ENCODE data around the gene GALE. TPM values are rescaled to one million over a fixed set of nuclear protein-coding genes. Genes with fewer than 3 reads are reported as not detected.

The GALE gene
- total and polyA plus RNA-seq, 2 of the 4 experiments (the other 2 are of a cell fraction), result 31.7 to 39.9 TPM

GRCh38 chr1:23793018-23793781 is 7.4 kb downstream of the GALE start:
- Histone ChIP-seq H3K9ac (ENCODE audit: low read depth, low read length) (no peak overlapping the region), H2BK5ac (ENCODE audit: low read depth, low read length, poor library complexity, severe bottlenecking) (no peak overlapping the region), H3K14ac (replicated peaks; ENCODE audit: low read depth, low read length) (no peak overlapping the region), H4K91ac (ENCODE audit: insufficient read depth, low read depth, low read length) (no peak overlapping the region), H3K36me3 (ENCODE audit: control insufficient read depth, insufficient read depth, low read length) (peaks cover 28% of the 10 kb centered on the region), H2BK120ac (ENCODE audit: low read depth, low read length) (no peak overlapping the region), H3K23ac (ENCODE audit: low read depth, low read length) (peak overlapping the region; percentile 43; the same call in 1 of the 2 replicates), H3K4me3 (ENCODE audit: insufficient read depth, low read depth, low read length) (no peak overlapping the region), H4K8ac (ENCODE audit: low read depth in 2 of 2, low read length in 2 of 2) (no peak overlapping the region), H3K27me3 (ENCODE audit: control insufficient read depth, insufficient read depth, low read length) (no peaks in the 10 kb centered on the region), H2BK15ac (ENCODE audit: low read depth, low read length) (no peak overlapping the region), H3K4me1 (ENCODE audit: control insufficient read depth, insufficient read depth, low read length) (peaks cover 14% of the 10 kb centered on the region), H3K9me1 (ENCODE audit: insufficient read depth, low read length) (peaks cover 9% of the 10 kb centered on the region), H2AK5ac (ENCODE audit: low read depth, low read length) (no peak overlapping the region), H2AFZ (replicated peaks; ENCODE audit: low read length, poor library complexity) (no peak overlapping the region), H3K9me3 (ENCODE audit: control insufficient read depth, insufficient read depth, low read length) (no peaks in the 10 kb centered on the region), H3K56ac (ENCODE audit: extremely low read depth, insufficient read depth, low read length) (no peak overlapping the region), H3K4ac (ENCODE audit: low read depth, low read length) (no peak overlapping the region), H3K4me2 (ENCODE audit: low read depth, low read length) (no peak overlapping the region), H4K5ac (ENCODE audit: low read depth, low read length) (no peak overlapping the region), H2BK20ac (ENCODE audit: low read depth, low read length) (no peak overlapping the region), H3K18ac (ENCODE audit: low read depth, low read length) (no peak overlapping the region), H2AK9ac (replicated peaks; ENCODE audit: low read depth, low read length, poor library complexity) (peak overlapping the region; percentile 34), H4K20me1 (ENCODE audit: insufficient read depth, low read length) (peaks cover 13% of the 10 kb centered on the region; the same call in 1 of the 2 replicates), H3K79me1 (ENCODE audit: low read depth in 1 of 2, low read length in 2 of 2) (peaks cover 5 to 45% of the 10 kb centered on the region in 2 experiments; a peak in 3 of 4 replicates), H3K27ac (ENCODE audit: insufficient read depth, low read length) (no peak overlapping the region)
- ChIA-PET POLR2A (ENCODE audit: unreplicated experiment) (no interaction called here), CTCF (no interaction called here)
- intact Hi-C loops (cut with micrococcal nuclease), result no loop called here
- 84% methylated on average over 4 of the region's 16 CpGs; no CpG with 5 or more reads in 1 of the 2 experiments for WGBS, 2 experiments (ENCODE audit: extremely low coverage in 2 of 2, insufficient read length in 1 of 2)
- ATAC-seq (ENCODE audit: low read depth), result no peak
- dilution Hi-C loops (cut with HindIII; ENCODE audit: low sequenced_read_pairs, unreplicated experiment), result no loop called here
- in situ Hi-C loops (cut with MboI; ENCODE audit: low sequenced_read_pairs), result no loop called here
- no TSS peak for BruUV-seq (replicated peaks)
- TF ChIP-seq, protein P1, sequence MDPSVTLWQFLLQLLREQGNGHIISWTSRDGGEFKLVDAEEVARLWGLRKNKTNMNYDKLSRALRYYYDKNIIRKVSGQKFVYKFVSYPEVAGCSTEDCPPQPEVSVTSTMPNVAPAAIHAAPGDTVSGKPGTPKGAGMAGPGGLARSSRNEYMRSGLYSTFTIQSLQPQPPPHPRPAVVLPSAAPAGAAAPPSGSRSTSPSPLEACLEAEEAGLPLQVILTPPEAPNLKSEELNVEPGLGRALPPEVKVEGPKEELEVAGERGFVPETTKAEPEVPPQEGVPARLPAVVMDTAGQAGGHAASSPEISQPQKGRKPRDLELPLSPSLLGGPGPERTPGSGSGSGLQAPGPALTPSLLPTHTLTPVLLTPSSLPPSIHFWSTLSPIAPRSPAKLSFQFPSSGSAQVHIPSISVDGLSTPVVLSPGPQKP (IDR thresholded peaks at IDR 0.05; ENCODE audit: borderline replicate concordance, low read depth, low read length), result no peak
- TF ChIP-seq RCOR1 (IDR thresholded peaks at IDR 0.05; ENCODE audit: insufficient replicate concordance, low read length), result no peak
- TF ChIP-seq MAZ (IDR thresholded peaks at IDR 0.05; ENCODE audit: borderline replicate concordance, low read depth, low read length), result no peak
- no peak for TF ChIP-seq MAFK (IDR thresholded peaks at IDR 0.05; ENCODE audit: low read depth, low read length)
- no peak for TF ChIP-seq NFE2L2 (IDR thresholded peaks at IDR 0.05; ENCODE audit: low read depth, low read length)
- TF ChIP-seq, protein P2, sequence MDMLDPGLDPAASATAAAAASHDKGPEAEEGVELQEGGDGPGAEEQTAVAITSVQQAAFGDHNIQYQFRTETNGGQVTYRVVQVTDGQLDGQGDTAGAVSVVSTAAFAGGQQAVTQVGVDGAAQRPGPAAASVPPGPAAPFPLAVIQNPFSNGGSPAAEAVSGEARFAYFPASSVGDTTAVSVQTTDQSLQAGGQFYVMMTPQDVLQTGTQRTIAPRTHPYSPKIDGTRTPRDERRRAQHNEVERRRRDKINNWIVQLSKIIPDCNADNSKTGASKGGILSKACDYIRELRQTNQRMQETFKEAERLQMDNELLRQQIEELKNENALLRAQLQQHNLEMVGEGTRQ (IDR thresholded peaks at IDR 0.05; ENCODE audit: low read depth, low read length), result peak; percentile 59
- DNase-seq, result no peak

Data from IMR-90 (cell line).